ENCODE measurements around the gene FBXL14.
A peak's percentile ranks its signal among the peaks of the same experiment; 100 is the strongest.

The FBXL14 gene

GRCh38 chr12:1593174-1594005 is 991 bp downstream of the FBXL14 start:
- peak; percentile 82 for DNase-seq (ENCODE audit: low spot score)

GRCh38 chr12:1592444-1593173 is 1.8 kb downstream of the FBXL14 start:
- DNase-seq (ENCODE audit: low spot score), result peak; percentile 71

GRCh38 chr12:1591543-1591942 is 2.8 kb downstream of the FBXL14 start:
- no peak for DNase-seq (ENCODE audit: low spot score)

- peak; percentile 72 for DNase-seq (ENCODE audit: low spot score)
Measured at GRCh38 chr12:1591034-1591433, 3.3 kb downstream of the FBXL14 start.

- no peak for DNase-seq (ENCODE audit: low spot score)
Measured at GRCh38 chr12:1590221-1590979, 4.0 kb downstream of the FBXL14 start.

- DNase-seq (ENCODE audit: low spot score), result no peak
Measured at GRCh38 chr12:1588575-1588947, 5.8 kb downstream of the FBXL14 start.

- no peak for DNase-seq (ENCODE audit: low spot score)
Measured at GRCh38 chr12:1587927-1588574, 6.3 kb downstream of the FBXL14 start.

GRCh38 chr12:1584326-1584725 is 10.1 kb downstream of the FBXL14 start:
- DNase-seq (ENCODE audit: low spot score), result no peak

GRCh38 chr12:1583421-1584078 is 10.8 kb downstream of the FBXL14 start:
- DNase-seq (ENCODE audit: low spot score), result peak; percentile 93

GRCh38 chr12:1582709-1583050 is 11.7 kb downstream of the FBXL14 start:
- DNase-seq (ENCODE audit: low spot score), result no peak

- no peak for DNase-seq (ENCODE audit: low spot score)
Measured at GRCh38 chr12:1581973-1582708, 12.2 kb downstream of the FBXL14 start.

- DNase-seq (ENCODE audit: low spot score), result no peak
Measured at GRCh38 chr12:1580526-1580925, 13.9 kb downstream of the FBXL14 start.

GRCh38 chr12:1579651-1580435 is 14.5 kb downstream of the FBXL14 start:
- no peak for DNase-seq (ENCODE audit: low spot score)

GRCh38 chr12:1576410-1577241 is 17.8 kb downstream of the FBXL14 start:
- DNase-seq (ENCODE audit: low spot score), result no peak

- no peak for DNase-seq (ENCODE audit: low spot score)
Measured at GRCh38 chr12:1575408-1576401, 18.7 kb downstream of the FBXL14 start.

GRCh38 chr12:1574865-1575259 is 19.5 kb downstream of the FBXL14 start:
- DNase-seq (ENCODE audit: low spot score), result no peak

- no peak for DNase-seq (ENCODE audit: low spot score)
Measured at GRCh38 chr12:1573960-1574864, 20.2 kb downstream of the FBXL14 start.
